GM12878 (cell line): ENCODE measurements around the gene EMSY.

ENCODE experiments used
- BHLHE40 ChIP-seq, 2 experiments: fragments of 450-650 bp in 1 of 2; IDR thresholded peaks; 2 replicates each; pipeline ENCODE4 v1.6.1; 2011 to 2017; ENCODE audit warnings: low read depth in 2 of 2, borderline replicate concordance in 1 of 2, improper control_type of control experiment in 1 of 2, low read length in 1 of 2, mild to moderate bottlenecking in 1 of 2
- EZH2 ChIP-seq: IDR thresholded peaks from 2 replicates; pipeline ENCODE4 v1.6.1; 2012; ENCODE audit warnings: low read depth, mild to moderate bottlenecking, control low read depth, inconsistent platforms, low read length, borderline replicate concordance; ENCODE audit not compliant: control insufficient read depth
- MTA3 ChIP-seq: IDR thresholded peaks from 2 replicates; pipeline ENCODE4 v1.6.1; 2012; ENCODE audit warnings: low read length, inconsistent platforms, borderline replicate concordance
- MXI1 ChIP-seq: fragments of 150-350 bp; IDR thresholded peaks from 2 replicates; pipeline ENCODE4 v1.6.1; 2011; ENCODE audit warnings: low read depth, mild to moderate bottlenecking, inconsistent platforms, low read length, improper control_type of control experiment
- POLR2A ChIP-seq: IDR thresholded peaks from 2 replicates; pipeline ENCODE4 v1.6.1; 2011; ENCODE audit warnings: low read depth, mild to moderate bottlenecking, low read length
- POU2F2 ChIP-seq: IDR thresholded peaks from 3 replicates; pipeline ENCODE4 v1.6.1; 2011; ENCODE audit warnings: low read depth, mild to moderate bottlenecking, low read length, borderline replicate concordance
- ZNF24 ChIP-seq: fragments of 450-650 bp; IDR thresholded peaks from 2 replicates; pipeline ENCODE4 v1.6.1; 2017; ENCODE audit warnings: antibody characterized with exemption, mild to moderate bottlenecking
- ZNF274 ChIP-seq: IDR thresholded peaks from one replicate; pipeline ENCODE4 v1.8.0; 2011; ENCODE audit not compliant: insufficient read length, insufficient read depth
- TF ChIP-seq, protein P1 (sequence below), 3 experiments: IDR thresholded peaks in 2 of 3; conservative IDR thresholded peaks in 1 of 3; 2 replicates each; pipeline ENCODE4 v1.5.1; 2011; ENCODE audit warnings: low read depth in 3 of 3, low read length in 3 of 3, mild to moderate bottlenecking in 3 of 3, control low read depth in 2 of 3, moderate library complexity in 2 of 3, inconsistent platforms in 1 of 3, mixed read lengths in 1 of 3; ENCODE audit not compliant: control insufficient read depth in 2 of 3, insufficient read depth in 1 of 3; ENCODE audit errors: extremely low read depth in 1 of 3

DNA sequence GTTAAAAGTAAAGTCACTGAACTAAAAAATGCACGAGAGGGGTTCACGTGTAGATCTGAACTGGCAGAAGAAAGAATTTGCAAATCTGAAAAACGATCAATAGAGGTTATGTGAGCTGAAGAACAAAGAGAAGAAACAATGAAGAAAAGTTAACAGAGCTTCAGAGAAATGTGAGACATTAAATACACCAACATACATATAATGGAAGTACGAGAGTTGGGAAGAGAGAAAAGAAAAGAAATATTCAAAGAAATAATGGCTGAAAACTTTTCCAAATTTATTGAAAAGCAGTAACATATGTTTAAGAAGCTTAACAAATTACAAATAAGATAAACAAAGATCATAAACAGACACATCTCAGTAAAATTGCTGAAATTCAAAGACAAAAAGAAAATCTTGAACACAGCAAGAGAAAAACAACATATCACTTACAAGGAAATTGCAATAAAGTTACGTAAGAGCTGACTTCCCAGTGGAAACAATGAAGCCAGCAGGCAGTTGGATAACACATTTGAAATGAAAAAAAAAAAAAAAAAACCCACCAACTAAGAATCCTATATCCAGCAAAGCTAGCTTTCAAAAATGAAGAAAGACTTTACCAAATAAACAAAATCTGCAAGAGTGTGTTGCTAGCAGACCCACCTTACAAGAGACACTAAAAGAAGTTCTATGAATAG is 56.8 kb downstream of the EMSY start:
- no peak for TF ChIP-seq EZH2
- TF ChIP-seq, protein P1, sequence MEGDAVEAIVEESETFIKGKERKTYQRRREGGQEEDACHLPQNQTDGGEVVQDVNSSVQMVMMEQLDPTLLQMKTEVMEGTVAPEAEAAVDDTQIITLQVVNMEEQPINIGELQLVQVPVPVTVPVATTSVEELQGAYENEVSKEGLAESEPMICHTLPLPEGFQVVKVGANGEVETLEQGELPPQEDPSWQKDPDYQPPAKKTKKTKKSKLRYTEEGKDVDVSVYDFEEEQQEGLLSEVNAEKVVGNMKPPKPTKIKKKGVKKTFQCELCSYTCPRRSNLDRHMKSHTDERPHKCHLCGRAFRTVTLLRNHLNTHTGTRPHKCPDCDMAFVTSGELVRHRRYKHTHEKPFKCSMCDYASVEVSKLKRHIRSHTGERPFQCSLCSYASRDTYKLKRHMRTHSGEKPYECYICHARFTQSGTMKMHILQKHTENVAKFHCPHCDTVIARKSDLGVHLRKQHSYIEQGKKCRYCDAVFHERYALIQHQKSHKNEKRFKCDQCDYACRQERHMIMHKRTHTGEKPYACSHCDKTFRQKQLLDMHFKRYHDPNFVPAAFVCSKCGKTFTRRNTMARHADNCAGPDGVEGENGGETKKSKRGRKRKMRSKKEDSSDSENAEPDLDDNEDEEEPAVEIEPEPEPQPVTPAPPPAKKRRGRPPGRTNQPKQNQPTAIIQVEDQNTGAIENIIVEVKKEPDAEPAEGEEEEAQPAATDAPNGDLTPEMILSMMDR (IDR thresholded peaks at IDR 0.05 in 2 of 3, conservative IDR thresholded peaks at IDR 0.05 in 1 of 3; ENCODE audit: control insufficient read depth in 2 of 3, extremely low read depth in 1 of 3, insufficient read depth in 1 of 3, low read depth in 3 of 3, low read length in 3 of 3): no peak
- no peak for TF ChIP-seq ZNF24
- TF ChIP-seq MXI1: no peak
- TF ChIP-seq POLR2A: no peak
- TF ChIP-seq ZNF274: no peak
- TF ChIP-seq POU2F2: no peak
- TF ChIP-seq BHLHE40 (IDR thresholded peaks at IDR 0.05; ENCODE audit: borderline replicate concordance in 1 of 2, low read depth in 2 of 2, low read length in 1 of 2): no peak
- no peak for TF ChIP-seq MTA3
